B cell (primary cell): Measurements from ENCODE around the gene OPA1. TPM values are rescaled to one million over a fixed set of nuclear protein-coding genes. Genes with fewer than 3 reads are reported as not detected.

Experiments
- ATAC-seq: fragments of 200-7000 bp; cut with Tn5 transposase; one replicate; pipeline ENCODE4 v1.10.0; 2021; ENCODE audit warnings: low read depth, mild to moderate bottlenecking, moderate number of reproducible peaks, moderate library complexity
- CTCF ChIA-PET: fragments of 350-600 bp; sonication (Branson Sonifier 250); formaldehyde crosslinking; loops from one replicate; lab custom pipeline; 2021; ENCODE audit warnings: antibody characterized with exemption, inconsistent platforms; lab: Charles Lee
- POLR2A ChIA-PET: fragments of 350-600 bp; sonication (Branson Sonifier 250); formaldehyde crosslinking; loops from one replicate; lab custom pipeline; 2021; ENCODE audit warnings: antibody characterized with exemption; lab: Charles Lee
- DNase-seq: peaks from one replicate; pipeline ENCODE4 v3.0.0; 2013
- H2AFZ ChIP-seq: 2 replicates; pipeline ENCODE4 v1.6.1; 2012; ENCODE audit warnings: mild to moderate bottlenecking, low read depth, low read length; ENCODE audit not compliant: insufficient read depth, poor library complexity, severe bottlenecking
- H3K27ac ChIP-seq, 2 donors: 1 replicate in 1 of 2; 2 replicates in 1 of 2; pipeline ENCODE4 v1.5.1; 2012 to 2013; ENCODE audit warnings: low read length in 2 of 2, mild to moderate bottlenecking in 2 of 2, moderate library complexity in 1 of 2
- H3K27me3 ChIP-seq, 4 experiments: fragments of 200-600 bp in 1 of 4; sonication (generic) in 1 of 4; replicated peaks in 1 of 4; 1 replicate in 2 of 4; 2 replicates in 2 of 4; pipeline versions ENCODE4 v1.6.1 to v1.7.0; 2013 to 2016; ENCODE audit warnings: low read length in 3 of 4, mild to moderate bottlenecking in 2 of 4, mixed read lengths in 1 of 4, moderate library complexity in 1 of 4; ENCODE audit not compliant: insufficient read depth in 4 of 4, control insufficient read depth in 3 of 4; ENCODE audit errors: control extremely low read depth in 1 of 4
- H3K36me3 ChIP-seq, 2 experiments: replicated peaks in 1 of 2; 1 replicate in 1 of 2; 2 replicates in 1 of 2; pipeline versions ENCODE4 v1.6.1 to v1.7.1; 2013; ENCODE audit warnings: low read length in 1 of 2; ENCODE audit not compliant: insufficient read depth in 2 of 2, control insufficient read depth in 1 of 2; ENCODE audit errors: control extremely low read depth in 1 of 2, extremely low read depth in 1 of 2
- H3K4me1 ChIP-seq, 2 donors: fragments of 200-600 bp in 1 of 2; sonication (generic) in 1 of 2; 1 replicate in 1 of 2; 2 replicates in 1 of 2; pipeline versions ENCODE4 v1.5.1 to v1.6.1; 2013 to 2017; ENCODE audit warnings: low read length in 2 of 2; ENCODE audit not compliant: control insufficient read depth in 2 of 2, insufficient read depth in 2 of 2
- H3K4me2 ChIP-seq: replicated peaks from 2 replicates; pipeline ENCODE3; 2012; ENCODE audit warnings: mild to moderate bottlenecking, low read depth, low read length; ENCODE audit not compliant: poor library complexity, severe bottlenecking
- H3K4me3 ChIP-seq, 5 experiments: fragments of 200-600 bp in 1 of 5; sonication (generic) in 1 of 5; 1 replicate in 3 of 5; 2 replicates in 2 of 5; pipeline versions ENCODE4 v1.5.1 to v1.7.0; 2011 to 2016; ENCODE audit warnings: low read length in 4 of 5, mild to moderate bottlenecking in 4 of 5, low read depth in 2 of 5, control low read depth in 1 of 5, moderate library complexity in 1 of 5; ENCODE audit not compliant: insufficient read depth in 1 of 5; ENCODE audit errors: control extremely low read depth in 1 of 5, extremely low read depth in 1 of 5
- H3K79me2 ChIP-seq: fragments of 200-600 bp; sonication (generic); one replicate; pipeline ENCODE4 v1.6.0; 2016; ENCODE audit warnings: low read length; ENCODE audit not compliant: control insufficient read depth, insufficient read depth
- H3K9ac ChIP-seq: fragments of 200-600 bp; sonication (generic); 2 replicates; pipeline ENCODE4 v1.6.1; 2017; ENCODE audit warnings: mild to moderate bottlenecking, low read length, moderate library complexity
- H3K9me3 ChIP-seq, 3 donors: one replicate each; pipeline versions ENCODE4 v1.6.1 to v1.7.1; 2013; ENCODE audit warnings: low read length in 2 of 3; ENCODE audit not compliant: control insufficient read depth in 2 of 3, insufficient read depth in 1 of 3; ENCODE audit errors: control extremely low read depth in 1 of 3
- H4K20me1 ChIP-seq: 2 replicates; pipeline ENCODE4 v1.6.0; 2012; ENCODE audit warnings: mild to moderate bottlenecking, low read length; ENCODE audit not compliant: insufficient read depth, control insufficient read depth, poor library complexity, severe bottlenecking
- H3K27ac Mint-ChIP-seq: one replicate; pipeline ENCODE4 v1.8.0; 2021; ENCODE audit warnings: mixed read lengths
- H3K27me3 Mint-ChIP-seq: one replicate; pipeline ENCODE4 v1.8.0; 2021; ENCODE audit warnings: mixed read lengths
- H3K4me1 Mint-ChIP-seq: one replicate; pipeline ENCODE4 v1.8.0; 2021; ENCODE audit warnings: mixed read lengths
- H3K4me3 Mint-ChIP-seq: one replicate; pipeline ENCODE4 v1.8.0; 2021; ENCODE audit warnings: mixed read lengths
- H3K9me3 Mint-ChIP-seq: one replicate; pipeline ENCODE4 v1.8.0; 2022; ENCODE audit warnings: mixed read lengths; ENCODE audit not compliant: insufficient read depth
- EZH2 ChIP-seq: IDR thresholded peaks from 2 replicates; pipeline ENCODE4 v1.6.1; 2012; ENCODE audit warnings: borderline replicate concordance, low read depth, mild to moderate bottlenecking, moderate library complexity, low read length; ENCODE audit not compliant: insufficient read depth, poor library complexity, severe bottlenecking
- WGBS: methylation state at CpG from one replicate; pipeline ENCODE4 v1.1.5; 2013; ENCODE audit warnings: missing lambda C conversion rate; ENCODE audit not compliant: insufficient coverage; 5-methylcytosine and 5-hydroxymethylcytosine counted together
- intact Hi-C: fragments of 100-400 bp; cut with micrococcal nuclease; formaldehyde crosslinking; loops from one replicate; pipeline ENCODE4 v1.10.0; 2022
- polyA plus RNA-seq: library from polyadenylated mRNA; depleted of rRNA; stranded (reverse); fragments of >200 nt; gene quantifications from 2 replicates; pipeline ENCODE4 v1.2.3, GENCODE V29; 2012
- total RNA-seq, 2 donors: library from RNA; stranded (reverse); fragments of 120-200 nt in 1 of 2; gene quantifications; 1 replicate in 1 of 2; 2 replicates in 1 of 2; pipeline versions ENCODE4 v1.2.3 to v1.2.4, GENCODE V29; 2013 to 2022
- TF ChIP-seq, protein P1 (sequence below): fragments of 200-600 bp; IDR thresholded peaks from one replicate; pipeline ENCODE4 v1.8.0; 2022; ENCODE audit warnings: antibody characterized with exemption, mild to moderate bottlenecking

OPA1 gene
- total and polyA plus RNA-seq, 2 donors (not counting 1 experiment from before 2014, with no cell fraction given), result 9.1 to 62.8 TPM

DNA sequence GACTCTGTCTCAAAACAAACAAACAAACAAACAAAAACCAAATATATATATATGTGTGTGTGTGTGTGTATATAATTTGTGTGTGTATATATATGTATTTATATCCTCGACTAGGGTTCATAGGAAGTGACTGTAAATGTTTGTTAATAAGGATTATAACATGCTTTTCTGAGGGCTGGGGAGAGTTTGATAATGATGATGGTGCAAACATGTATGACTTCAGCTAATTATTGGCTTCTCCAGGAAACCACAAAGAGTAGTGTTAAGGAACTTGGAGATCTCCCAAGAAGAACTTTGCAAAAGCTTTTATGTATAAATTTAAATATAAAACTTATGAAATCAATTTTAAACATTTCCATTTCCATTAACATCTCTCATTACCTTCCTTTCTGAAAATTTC lies 3.9 kb upstream of the OPA1 start:
- peaks cover 14 to 15% of the 10 kb centered on the region in 2 donors for H3K4me1 ChIP-seq
- H3K36me3 ChIP-seq, result no peaks in the 10 kb centered on the region
- DNase-seq (no peak), ATAC-seq (no peak)
- H3K27me3 ChIP-seq, result no peaks in the 10 kb centered on the region
- no peak overlapping the region for H3K27ac Mint-ChIP-seq
- no peaks in the 10 kb centered on the region for H3K9me3 Mint-ChIP-seq
- H2AFZ ChIP-seq, result no peak overlapping the region
- TF ChIP-seq, protein P1, sequence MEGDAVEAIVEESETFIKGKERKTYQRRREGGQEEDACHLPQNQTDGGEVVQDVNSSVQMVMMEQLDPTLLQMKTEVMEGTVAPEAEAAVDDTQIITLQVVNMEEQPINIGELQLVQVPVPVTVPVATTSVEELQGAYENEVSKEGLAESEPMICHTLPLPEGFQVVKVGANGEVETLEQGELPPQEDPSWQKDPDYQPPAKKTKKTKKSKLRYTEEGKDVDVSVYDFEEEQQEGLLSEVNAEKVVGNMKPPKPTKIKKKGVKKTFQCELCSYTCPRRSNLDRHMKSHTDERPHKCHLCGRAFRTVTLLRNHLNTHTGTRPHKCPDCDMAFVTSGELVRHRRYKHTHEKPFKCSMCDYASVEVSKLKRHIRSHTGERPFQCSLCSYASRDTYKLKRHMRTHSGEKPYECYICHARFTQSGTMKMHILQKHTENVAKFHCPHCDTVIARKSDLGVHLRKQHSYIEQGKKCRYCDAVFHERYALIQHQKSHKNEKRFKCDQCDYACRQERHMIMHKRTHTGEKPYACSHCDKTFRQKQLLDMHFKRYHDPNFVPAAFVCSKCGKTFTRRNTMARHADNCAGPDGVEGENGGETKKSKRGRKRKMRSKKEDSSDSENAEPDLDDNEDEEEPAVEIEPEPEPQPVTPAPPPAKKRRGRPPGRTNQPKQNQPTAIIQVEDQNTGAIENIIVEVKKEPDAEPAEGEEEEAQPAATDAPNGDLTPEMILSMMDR, result no peak
- TF ChIP-seq EZH2, result no peak
- H3K4me3 Mint-ChIP-seq, result no peak overlapping the region
- peaks cover 22% of the 10 kb centered on the region for H3K4me1 Mint-ChIP-seq
- H3K4me2 ChIP-seq, result no peak overlapping the region
- no peak overlapping the region for H3K27ac ChIP-seq
- H3K9ac ChIP-seq, result no peak overlapping the region
- H4K20me1 ChIP-seq, result no peaks in the 10 kb centered on the region
- intact Hi-C loops, result no loop called here
- H3K9me3 ChIP-seq, result no peaks in the 10 kb centered on the region
- peaks cover 28% of the 10 kb centered on the region for H3K79me2 ChIP-seq
- no CpG with 5 or more reads among the region's 1 CpG for WGBS
- CTCF ChIA-PET, result no interaction called here
- H3K4me3 ChIP-seq, result no peak overlapping the region
- POLR2A ChIA-PET, result no interaction called here
- H3K27me3 Mint-ChIP-seq, result no peaks in the 10 kb centered on the region

DNA sequence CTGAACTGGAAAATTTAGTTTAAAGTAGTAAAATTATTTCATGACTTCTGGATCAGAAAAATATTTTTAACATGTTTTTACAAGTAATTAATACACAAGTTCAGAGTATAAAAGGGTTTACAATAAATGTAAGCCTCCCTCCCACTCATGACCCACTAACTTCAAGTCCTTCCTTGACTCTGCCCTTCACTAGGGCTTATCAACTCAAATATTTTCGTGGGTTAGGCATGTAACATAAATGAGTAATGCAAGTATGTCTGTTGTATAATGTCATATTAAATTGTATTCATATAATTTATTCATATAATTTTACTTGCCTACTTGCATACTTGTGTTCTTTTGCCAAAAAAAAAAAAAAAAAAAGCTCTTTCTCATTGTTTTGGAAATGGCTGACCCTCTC lies 3.4 kb upstream of the OPA1 start:
- no peak for TF ChIP-seq EZH2
- TF ChIP-seq, protein P1, result no peak
- peaks cover 19 to 20% of the 10 kb centered on the region in 2 donors for H3K4me1 ChIP-seq
- no peak overlapping the region for H3K4me2 ChIP-seq
- no peaks in the 10 kb centered on the region for H3K9me3 ChIP-seq
- H2AFZ ChIP-seq, result no peak overlapping the region
- ChIA-PET POLR2A (no interaction called here), CTCF (no interaction called here)
- Mint-ChIP-seq H3K4me3 (no peak overlapping the region), H3K27ac (no peak overlapping the region), H3K9me3 (no peaks in the 10 kb centered on the region), H3K4me1 (peaks cover 27% of the 10 kb centered on the region), H3K27me3 (no peaks in the 10 kb centered on the region)
- intact Hi-C loops, result no loop called here
- no peaks in the 10 kb centered on the region for H3K36me3 ChIP-seq
- H3K79me2 ChIP-seq, result peaks cover 33% of the 10 kb centered on the region
- H3K27me3 ChIP-seq, result no peaks in the 10 kb centered on the region
- H3K27ac ChIP-seq, result no peak overlapping the region
- ATAC-seq (no peak), DNase-seq (no peak)
- H3K9ac ChIP-seq, result no peak overlapping the region
- no peak overlapping the region for H3K4me3 ChIP-seq
- H4K20me1 ChIP-seq, result no peaks in the 10 kb centered on the region
- WGBS, result no CpG with 5 or more reads among the region's 1 CpG
